Ureter (tissue), 1 donor: Measurements from ENCODE around the gene TMEM175. TPM values are rescaled to one million over a fixed set of nuclear protein-coding genes. Genes with fewer than 3 reads are reported as not detected.

Source experiments
- DNase-seq: peaks from one replicate; pipeline ENCODE4 v3.0.0-alpha.2; 2020; ENCODE audit warnings: low spot score
- total RNA-seq: library from RNA; stranded (reverse); gene quantifications from one replicate; pipeline ENCODE4 v1.2.4, GENCODE V29; 2023
- donor health status: DM: yes; HTN: yes; CAD: no.

Gene TMEM175
- total RNA-seq, 1 donor from 2014 or later = 39.1 TPM

GRCh38 chr4:946517-947471 is 14.5 kb downstream of the TMEM175 start:
- DNase-seq = no peak

GRCh38 chr4:947491-947971 is 15.3 kb downstream of the TMEM175 start:
- DNase-seq = no peak

DNA sequence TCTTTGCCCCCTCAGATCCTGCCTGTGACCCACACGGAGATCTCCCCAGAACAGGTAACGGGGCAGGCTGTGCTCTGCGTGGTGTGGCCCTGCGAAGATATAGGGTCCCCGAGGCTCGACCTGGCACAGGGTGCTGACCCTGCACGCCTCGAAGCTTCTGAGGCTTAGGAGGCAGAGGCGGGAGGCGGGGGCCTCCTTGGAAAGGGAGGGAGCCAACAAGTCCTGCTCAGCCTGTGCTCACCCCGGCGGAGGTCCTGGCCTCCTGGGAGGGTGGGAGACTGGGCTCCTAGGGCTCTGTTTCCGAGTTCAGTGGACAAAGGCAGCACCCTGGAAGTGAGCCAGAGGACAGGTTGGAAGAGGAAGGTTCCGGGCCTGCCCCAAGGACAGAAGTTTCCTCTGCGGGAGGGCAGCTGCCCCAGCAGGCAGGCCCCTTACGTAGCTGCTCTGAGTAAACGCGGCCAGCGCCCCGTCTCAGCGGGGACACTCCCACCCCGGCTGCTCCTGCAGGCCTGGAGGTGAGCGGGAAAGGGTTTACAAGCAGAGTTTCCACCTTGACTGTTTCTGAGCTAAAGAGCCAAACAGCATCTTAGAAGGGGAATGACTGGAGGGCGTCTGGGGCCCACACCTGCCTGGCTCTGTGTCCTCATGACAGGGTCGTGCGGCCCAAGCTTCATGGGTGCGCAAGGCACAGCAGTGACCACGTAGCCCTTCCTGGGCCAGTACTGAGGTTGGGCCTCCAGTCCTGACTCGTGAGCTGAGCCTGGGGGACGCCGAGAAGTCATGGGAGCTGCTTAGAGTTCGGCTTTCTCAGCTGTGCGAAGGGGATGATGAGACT is 16.1 kb downstream of the TMEM175 start:
- DNase-seq = no peak

DNA sequence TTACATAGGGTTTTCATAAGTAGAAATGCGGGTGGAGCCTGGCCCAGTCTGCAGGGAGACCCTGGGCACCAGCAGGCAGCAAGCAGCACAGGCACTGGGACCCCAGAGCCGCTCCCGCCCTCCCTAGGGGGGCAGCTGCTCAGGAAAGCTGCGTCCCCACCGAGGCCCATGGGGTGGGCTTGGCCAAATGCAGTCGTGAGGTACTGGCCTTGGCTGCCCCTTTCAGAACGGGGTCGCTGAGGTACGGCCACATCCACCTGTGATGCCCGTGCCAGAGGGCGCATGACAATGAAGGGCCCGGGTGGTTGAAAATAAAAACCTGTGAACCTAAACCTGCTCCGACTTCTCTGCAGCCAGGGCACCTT is 16.7 kb downstream of the TMEM175 start:
- DNase-seq = no peak

GRCh38 chr4:949656-950055 is 17.4 kb downstream of the TMEM175 start:
- no peak for DNase-seq

- no peak for DNase-seq
Measured at GRCh38 chr4:950136-951020, 18.1 kb downstream of the TMEM175 start.

GRCh38 chr4:951186-951585 is 18.9 kb downstream of the TMEM175 start:
- no peak for DNase-seq

DNA sequence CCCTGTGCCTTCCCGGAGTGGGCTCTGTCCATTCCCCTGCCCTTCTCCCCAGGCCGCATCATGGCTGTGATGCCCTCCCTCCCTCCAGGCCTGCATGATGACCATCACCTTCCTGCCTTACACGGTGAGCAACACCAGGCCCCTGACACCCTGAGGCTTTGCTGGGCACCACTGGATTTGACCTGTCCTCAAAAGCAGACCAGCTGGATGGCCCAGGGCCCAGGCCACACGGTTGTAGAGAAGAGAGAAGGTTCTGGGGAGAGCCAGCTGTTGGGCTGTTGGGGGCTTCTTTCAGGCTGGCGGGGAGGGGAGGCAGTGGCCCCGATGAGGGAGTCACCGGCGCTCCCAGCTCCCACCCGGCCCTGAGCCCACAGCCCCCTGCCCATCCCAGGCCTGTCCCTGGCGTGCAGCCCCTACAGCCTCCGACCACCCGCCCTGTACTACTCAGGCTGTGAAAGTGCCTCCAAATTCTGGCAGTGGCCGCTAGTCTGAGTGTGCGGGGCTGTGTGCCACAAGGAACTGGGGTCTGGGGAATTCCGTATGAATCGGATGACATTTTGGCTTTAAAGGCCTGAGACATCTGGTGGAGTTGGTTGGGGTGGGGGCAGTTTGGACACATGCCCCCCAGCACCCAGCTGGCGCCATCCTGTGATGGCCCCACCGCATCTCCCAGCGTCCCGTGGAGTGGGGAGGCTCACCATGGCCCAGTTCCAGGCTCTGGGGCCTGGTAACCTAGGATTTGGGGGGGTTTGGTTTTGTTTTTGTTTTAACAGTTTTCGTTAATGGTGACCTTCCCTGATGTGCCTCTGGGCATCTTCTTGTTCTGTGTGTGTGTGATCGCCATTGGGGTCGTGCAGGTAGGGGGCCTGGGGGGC is 19.6 kb downstream of the TMEM175 start:
- no peak for DNase-seq

- DNase-seq = no peak
Measured at GRCh38 chr4:952881-953573, 20.8 kb downstream of the TMEM175 start.

DNA sequence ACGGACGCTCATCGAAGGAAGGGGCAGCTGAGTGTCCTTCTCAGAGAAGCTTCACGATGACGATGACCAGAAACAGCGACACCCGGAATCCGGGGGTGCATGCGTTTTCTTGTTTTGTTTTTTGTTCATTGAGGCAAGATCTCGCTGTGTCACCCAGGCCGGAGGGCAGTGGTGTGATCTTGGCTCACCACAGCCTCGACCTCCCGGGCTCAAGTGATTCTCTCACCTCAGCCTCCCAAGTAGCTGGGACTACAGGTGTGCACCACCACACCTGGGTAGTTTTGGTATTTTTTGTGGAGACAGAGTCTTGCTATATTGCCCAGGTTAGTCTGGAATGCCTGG is 21.3 kb downstream of the TMEM175 start:
- no peak for DNase-seq

- DNase-seq = no peak
Measured at GRCh38 chr4:954211-955020, 22.2 kb downstream of the TMEM175 start.

- no peak for DNase-seq
Measured at GRCh38 chr4:955161-955921, 23.1 kb downstream of the TMEM175 start.

DNA sequence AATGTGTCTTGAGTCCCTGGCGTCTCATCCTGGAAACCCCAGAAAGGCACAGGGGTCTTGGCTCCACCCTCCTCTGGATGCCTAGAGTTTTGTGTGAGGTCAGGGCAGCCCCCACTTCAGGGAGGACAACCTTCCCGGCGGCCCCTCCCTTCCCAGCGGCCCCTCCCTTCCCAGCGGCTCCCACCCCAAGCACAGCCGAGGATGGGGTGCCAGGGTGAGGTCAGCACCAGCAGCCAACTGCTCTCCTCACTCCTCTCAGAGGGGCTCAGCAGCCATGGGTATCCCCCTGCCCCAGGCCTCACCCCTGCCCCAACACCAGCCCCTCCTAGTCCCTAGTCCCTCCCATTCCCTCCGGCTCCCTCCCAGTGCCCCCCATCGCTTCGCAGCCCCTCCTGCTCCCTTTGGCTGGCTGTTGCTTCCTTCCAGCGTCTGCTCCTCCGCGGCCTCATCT is 23.7 kb downstream of the TMEM175 start:
- no peak for DNase-seq

DNA sequence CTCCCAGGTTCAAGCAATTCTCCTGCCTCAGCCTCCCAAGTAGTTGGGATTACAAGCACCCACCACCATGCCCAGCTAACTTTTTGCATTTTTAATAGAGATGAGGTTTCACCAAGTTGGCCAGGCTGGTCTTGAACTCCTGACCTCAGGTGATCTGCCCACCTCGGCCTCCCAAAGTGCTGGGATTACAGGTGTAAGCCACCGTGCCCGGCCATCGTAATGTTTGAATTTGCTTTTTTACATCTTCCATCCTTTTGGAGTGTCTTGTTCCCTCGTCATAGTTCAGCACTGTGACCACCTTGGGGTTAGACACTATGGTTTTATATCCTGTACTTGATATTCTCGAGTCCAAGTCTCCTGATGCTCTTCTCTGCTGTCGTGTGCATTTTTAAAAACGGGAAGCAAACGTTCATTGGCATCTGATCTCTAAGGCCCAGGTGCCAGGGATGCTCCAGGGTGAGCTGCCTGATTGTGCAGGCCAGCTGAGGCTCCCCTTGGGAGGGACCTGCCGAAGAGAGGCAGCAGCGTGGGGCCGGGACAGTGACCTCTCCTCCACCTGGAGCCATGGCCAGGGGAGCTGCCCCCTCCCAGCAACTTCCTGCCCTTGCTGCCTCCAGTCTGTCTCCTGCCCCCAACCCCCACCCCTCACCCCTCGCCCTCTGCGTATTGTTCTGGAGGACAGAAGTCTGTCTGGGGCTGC is 24.4 kb downstream of the TMEM175 start:
- no peak for DNase-seq

- DNase-seq = no peak
Measured at GRCh38 chr4:957231-957580, 24.9 kb downstream of the TMEM175 start.

GRCh38 chr4:957581-958313 is 25.5 kb downstream of the TMEM175 start:
- DNase-seq = no peak

DNA sequence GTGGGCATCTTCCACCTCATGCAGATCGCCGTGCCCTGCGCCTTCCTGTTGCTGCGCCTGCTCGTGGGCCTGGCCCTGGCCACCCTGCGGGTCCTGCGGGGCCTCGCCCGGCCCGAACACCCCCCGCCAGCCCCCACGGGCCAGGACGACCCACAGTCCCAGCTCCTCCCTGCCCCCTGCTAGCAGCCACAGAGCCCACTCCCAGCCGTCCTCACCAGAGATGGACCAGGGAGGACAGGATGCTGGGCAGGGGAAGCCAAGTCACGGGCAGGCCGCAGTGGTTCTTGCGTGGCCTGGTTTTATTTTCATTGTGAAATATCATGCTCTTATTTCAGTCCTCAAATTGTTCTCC is 26.0 kb downstream of the TMEM175 start:
- DNase-seq = no peak
